Pulmonary artery endothelial cell (primary cell): ENCODE results near the gene CLEC5A. TPM values are rescaled to one million over a fixed set of nuclear protein-coding genes. Genes with fewer than 3 reads are reported as not detected.

Experiments
- total RNA-seq: library from RNA; depleted of rRNA; stranded (reverse); fragments of >200 nt; gene quantifications from 2 replicates; pipeline ENCODE4 v1.2.3, GENCODE V29; 2014

The CLEC5A gene
- total RNA-seq, 1 donor from 2014 or later, result not detected

Other genes with a start within 250 kb of the CLEC5A start
- 33.9 and 38.3 TPM in 2 replicates for gene DENND11, start 244.8 kb downstream of the CLEC5A start, total RNA-seq
- not detected in 2 replicates for gene WEE2, start 238.6 kb downstream of the CLEC5A start, total RNA-seq
- gene SSBP1, start 208.6 kb downstream of the CLEC5A start, total RNA-seq, result 200 and 204 TPM in 2 replicates
- 0.46 and 1.3 TPM in 2 replicates for gene TAS2R3, start 182.9 kb downstream of the CLEC5A start, total RNA-seq
- 0.33 and 0.85 TPM in 2 replicates for gene TAS2R4, start 170.3 kb downstream of the CLEC5A start, total RNA-seq
- gene TAS2R5, start 156.8 kb downstream of the CLEC5A start, total RNA-seq, result 0.53 and 0.74 TPM in 2 replicates
- gene PRSS37, start 105.5 kb downstream of the CLEC5A start, total RNA-seq, result not detected in 2 replicates
- gene OR9A4, start 30.6 kb downstream of the CLEC5A start, total RNA-seq, result not detected in 2 replicates
- gene TAS2R38, start 26.8 kb upstream of the CLEC5A start, total RNA-seq, result not detected in 2 replicates
- gene MGAM, start 48.9 kb upstream of the CLEC5A start, total RNA-seq, result under 0.01 TPM in 1 of 2 replicates, not detected in the other
- not detected in 2 replicates for gene MGAM2, start 164.7 kb upstream of the CLEC5A start, total RNA-seq